GM19043 (cell line): ENCODE results near the gene ARHGAP26.

Source experiments
- ATAC-seq: cut with Tn5 transposase; IDR thresholded peaks from one replicate; pipeline ENCODE4 v1.9.1; 2021; ENCODE audit warnings: low read depth; ENCODE audit not compliant: unreplicated experiment

Gene ARHGAP26

GRCh38 chr5:143002459-143003327, 232.5 kb downstream of the ARHGAP26 start:
- ATAC-seq, result peak; percentile 64

GRCh38 chr5:143003328-143003636, 233.1 kb downstream of the ARHGAP26 start:
- no peak for ATAC-seq

GRCh38 chr5:143004361-143005145, 234.4 kb downstream of the ARHGAP26 start:
- peak; percentile 37 for ATAC-seq

GRCh38 chr5:143006501-143006900, 236.3 kb downstream of the ARHGAP26 start:
- no peak for ATAC-seq

GRCh38 chr5:143008032-143008431, 237.9 kb downstream of the ARHGAP26 start:
- ATAC-seq, result no peak

GRCh38 chr5:143008809-143009521, 238.8 kb downstream of the ARHGAP26 start:
- peak; percentile 69 for ATAC-seq

- no peak for ATAC-seq
Measured at GRCh38 chr5:143010351-143010750, 240.2 kb downstream of the ARHGAP26 start.

GRCh38 chr5:143011585-143011984, 241.4 kb downstream of the ARHGAP26 start:
- no peak for ATAC-seq

GRCh38 chr5:143013176-143013891, 243.2 kb downstream of the ARHGAP26 start:
- no peak for ATAC-seq

GRCh38 chr5:143014017-143014651, 244.0 kb downstream of the ARHGAP26 start:
- ATAC-seq, result no peak

GRCh38 chr5:143016777-143017516, 246.8 kb downstream of the ARHGAP26 start:
- ATAC-seq, result no peak

- no peak for ATAC-seq
Measured at GRCh38 chr5:143017541-143017940, 247.4 kb downstream of the ARHGAP26 start.

GRCh38 chr5:143017992-143018391, 247.8 kb downstream of the ARHGAP26 start:
- ATAC-seq, result no peak

- ATAC-seq, result no peak
Measured at GRCh38 chr5:143019157-143019556, 249.0 kb downstream of the ARHGAP26 start.

GRCh38 chr5:143019614-143020515, 249.7 kb downstream of the ARHGAP26 start:
- ATAC-seq, result peak; percentile 82

- ATAC-seq, result no peak
Measured at GRCh38 chr5:143021595-143021994, 251.4 kb downstream of the ARHGAP26 start.

GRCh38 chr5:143023411-143024096, 253.4 kb downstream of the ARHGAP26 start:
- ATAC-seq, result peak; percentile 43
